H9 (cell line): ENCODE data around the gene NINL. TPM values are rescaled to one million over a fixed set of nuclear protein-coding genes. Genes with fewer than 3 reads are reported as not detected.

Experiments used
- DNase-seq: peaks from one replicate; pipeline ENCODE4 v3.0.0-alpha.2; 2017
- H2AFZ ChIP-seq: one replicate; pipeline ENCODE4 v1.6.1; 2013; ENCODE audit warnings: mild to moderate bottlenecking, low read length, control low read depth, moderate library complexity
- H2AK5ac ChIP-seq: 2 replicates; pipeline ENCODE4 v1.6.1; 2013; ENCODE audit warnings: low read length, control low read depth, mixed read lengths; ENCODE audit not compliant: insufficient read length
- H2BK120ac ChIP-seq: one replicate; pipeline ENCODE4 v1.6.1; 2013; ENCODE audit warnings: low read depth, mild to moderate bottlenecking, low read length, control low read depth, inconsistent platforms; ENCODE audit not compliant: poor library complexity, severe bottlenecking
- H2BK12ac ChIP-seq: 2 replicates; pipeline ENCODE4 v1.6.1; 2013; ENCODE audit warnings: low read length, control low read depth, mixed read lengths, low read depth; ENCODE audit not compliant: insufficient read length
- H2BK15ac ChIP-seq: 2 replicates; pipeline ENCODE4 v1.6.1; 2013; ENCODE audit warnings: low read depth, low read length, control low read depth
- H2BK20ac ChIP-seq: one replicate; pipeline ENCODE4 v1.6.1; 2013; ENCODE audit warnings: low read depth, mild to moderate bottlenecking, low read length, control low read depth, inconsistent platforms; ENCODE audit not compliant: poor library complexity, severe bottlenecking
- H2BK5ac ChIP-seq: 2 replicates; pipeline ENCODE4 v1.6.1; 2013; ENCODE audit warnings: low read length, control low read depth, mixed read lengths; ENCODE audit not compliant: insufficient read length
- H3K14ac ChIP-seq: 2 replicates; pipeline ENCODE4 v1.6.1; 2013; ENCODE audit warnings: low read length, control low read depth; ENCODE audit not compliant: insufficient read depth
- H3K18ac ChIP-seq: 2 replicates; pipeline ENCODE4 v1.6.1; 2013; ENCODE audit warnings: low read depth, mild to moderate bottlenecking, mixed read lengths, low read length, control low read depth; ENCODE audit not compliant: insufficient read length
- H3K23ac ChIP-seq: 2 replicates; pipeline ENCODE4 v1.6.1; 2013; ENCODE audit warnings: low read length, control low read depth, mixed read lengths, low read depth; ENCODE audit not compliant: insufficient read length
- H3K23me2 ChIP-seq: 2 replicates; pipeline ENCODE4 v1.6.1; 2013; ENCODE audit warnings: low read depth, mild to moderate bottlenecking, mixed read lengths, low read length, control low read depth; ENCODE audit not compliant: insufficient read length, poor library complexity, severe bottlenecking
- H3K27ac ChIP-seq: 2 replicates; pipeline ENCODE4 v1.5.1; 2013; ENCODE audit warnings: low read length, control low read depth, mixed read lengths, low read depth; ENCODE audit not compliant: insufficient read length
- H3K27me3 ChIP-seq: 2 replicates; pipeline ENCODE4 v1.6.1; 2013; ENCODE audit warnings: low read length, control low read depth, inconsistent platforms; ENCODE audit not compliant: insufficient read depth
- H3K4ac ChIP-seq: 2 replicates; pipeline ENCODE4 v1.6.1; 2013; ENCODE audit warnings: low read depth, mild to moderate bottlenecking, control low read depth, inconsistent platforms, low read length, moderate library complexity
- H3K4me1 ChIP-seq: 2 replicates; pipeline ENCODE4 v1.6.1; 2013; ENCODE audit warnings: low read length, control low read depth, inconsistent platforms; ENCODE audit not compliant: insufficient read depth
- H3K4me2 ChIP-seq: 2 replicates; pipeline ENCODE4 v1.6.1; 2013; ENCODE audit warnings: low read length, control low read depth, mixed read lengths; ENCODE audit not compliant: insufficient read length, insufficient read depth
- H3K56ac ChIP-seq: 2 replicates; pipeline ENCODE4 v1.6.1; 2013; ENCODE audit warnings: low read depth, mild to moderate bottlenecking, mixed read lengths, low read length, control low read depth; ENCODE audit not compliant: insufficient read length
- H3K79me1 ChIP-seq: 2 replicates; pipeline ENCODE4 v1.6.1; 2013; ENCODE audit warnings: low read depth, mild to moderate bottlenecking, moderate library complexity, low read length, control low read depth, inconsistent platforms; ENCODE audit not compliant: insufficient read depth, poor library complexity, severe bottlenecking
- H3K79me2 ChIP-seq: 2 replicates; pipeline ENCODE4 v1.6.1; 2013; ENCODE audit warnings: low read length, control low read depth, inconsistent platforms; ENCODE audit not compliant: insufficient read depth
- H3K9ac ChIP-seq: 2 replicates; pipeline ENCODE4 v1.6.1; 2013; ENCODE audit warnings: low read length, control low read depth, mixed read lengths; ENCODE audit not compliant: insufficient read length; ENCODE audit errors: extremely low read depth
- H3K9me3 ChIP-seq: one replicate; pipeline ENCODE4 v1.6.1; 2013; ENCODE audit warnings: low read depth, low read length, inconsistent platforms; ENCODE audit not compliant: control insufficient read depth
- H3T11ph ChIP-seq: one replicate; pipeline ENCODE4 v1.6.1; 2013; ENCODE audit warnings: mild to moderate bottlenecking, low read length, control low read depth, inconsistent platforms
- H4K20me1 ChIP-seq: one replicate; pipeline ENCODE4 v1.6.1; 2013; ENCODE audit not compliant: control insufficient read depth, insufficient read length, insufficient read depth
- H4K5ac ChIP-seq: 2 replicates; pipeline ENCODE4 v1.6.1; 2013; ENCODE audit warnings: low read depth, mild to moderate bottlenecking, mixed read lengths, low read length, control low read depth; ENCODE audit not compliant: insufficient read length
- H4K8ac ChIP-seq: replicated peaks from 2 replicates; pipeline ENCODE4 v1.6.1; 2013; ENCODE audit warnings: low read length, control low read depth, mixed read lengths, low read depth; ENCODE audit not compliant: insufficient read length
- H4K91ac ChIP-seq: 2 replicates; pipeline ENCODE4 v1.6.1; 2013; ENCODE audit warnings: low read depth, mild to moderate bottlenecking, moderate library complexity, mixed read lengths, low read length, control low read depth; ENCODE audit not compliant: insufficient read length
- H3K27ac Mint-ChIP-seq, 3 experiments: 2 replicates in 2 of 3; 3 replicates in 1 of 3; pipeline ENCODE4 v1.8.0; 2020 to 2021; ENCODE audit warnings: mixed read lengths in 3 of 3, mild to moderate bottlenecking in 1 of 3, moderate library complexity in 1 of 3
- H3K27me3 Mint-ChIP-seq: 2 replicates; pipeline ENCODE4 v1.8.0; 2021; ENCODE audit warnings: low read depth, mild to moderate bottlenecking, moderate library complexity, mixed read lengths
- H3K36me3 Mint-ChIP-seq, 3 experiments: 2 replicates in 2 of 3; 3 replicates in 1 of 3; pipeline ENCODE4 v1.8.0; 2020 to 2021; ENCODE audit warnings: low read depth in 3 of 3, mixed read lengths in 3 of 3; ENCODE audit not compliant: insufficient read depth in 1 of 3
- H3K4me1 Mint-ChIP-seq, 2 experiments: 2 replicates each; pipeline ENCODE4 v1.8.0; 2020; ENCODE audit warnings: mixed read lengths in 2 of 2
- H3K4me3 Mint-ChIP-seq, 2 experiments: 2 replicates in 1 of 2; 3 replicates in 1 of 2; pipeline ENCODE4 v1.8.0; 2020 to 2021; ENCODE audit warnings: mild to moderate bottlenecking in 2 of 2, mixed read lengths in 2 of 2, moderate library complexity in 1 of 2
- H3K9me3 Mint-ChIP-seq, 2 experiments: 2 replicates in 1 of 2; 3 replicates in 1 of 2; pipeline ENCODE4 v1.8.0; 2020; ENCODE audit warnings: mild to moderate bottlenecking in 2 of 2, mixed read lengths in 2 of 2, moderate library complexity in 1 of 2
- CTCF ChIP-seq: fragments of 200-600 bp; sonication (generic); conservative IDR thresholded peaks from 3 replicates; pipeline ENCODE4 v1.8.0; 2021; ENCODE audit warnings: antibody characterized with exemption, mild to moderate bottlenecking
- WGBS: extraction: QIAGEN DNeasy Blood & Tissue Kit; methylation state at CpG from one replicate; pipeline ENCODE4 v1.1.7; 2013; ENCODE audit warnings: missing lambda C conversion rate, low lambda C conversion rate, mixed read lengths; ENCODE audit not compliant: insufficient read length; ENCODE audit errors: extremely low coverage; 5-methylcytosine and 5-hydroxymethylcytosine counted together
- total RNA-seq: library from RNA; stranded (reverse); gene quantifications from 2 replicates; pipeline ENCODE4 v1.2.1, GENCODE V29; 2021

The NINL gene
- total RNA-seq, 1 experiment from 2014 or later = 34.3 TPM

GRCh38 chr20:25626779-25627178 is 41.4 kb upstream of the NINL start:
- Histone ChIP-seq H4K5ac (no peak overlapping the region), H4K20me1 (no peaks in the 10 kb centered on the region), H2BK20ac (no peak overlapping the region), H3K23me2 (peaks cover 17% of the 10 kb centered on the region), H4K91ac (no peak overlapping the region), H2BK5ac (no peak overlapping the region), H3T11ph (no peak overlapping the region), H3K23ac (no peak overlapping the region), H3K9ac (no peak overlapping the region), H3K79me1 (no peaks in the 10 kb centered on the region), H2AFZ (no peak overlapping the region), H3K4ac (no peak overlapping the region), H3K79me2 (peaks cover 2% of the 10 kb centered on the region; the same call in 1 of the 2 replicates), H3K9me3 (peaks cover 6% of the 10 kb centered on the region), H3K27me3 (no peaks in the 10 kb centered on the region; the same call in 1 of the 2 replicates), H2BK15ac (no peak overlapping the region), H3K14ac (no peak overlapping the region), H2BK12ac (no peak overlapping the region), H3K27ac (no peak overlapping the region), H2BK120ac (no peak overlapping the region), H4K8ac (no peak overlapping the region), H2AK5ac (no peak overlapping the region), H3K56ac (no peak overlapping the region), H3K4me2 (no peak overlapping the region), H3K4me1 (no peaks in the 10 kb centered on the region), H3K18ac (no peak overlapping the region)
- no peak overlapping the region for H3K4me3 Mint-ChIP-seq
- H3K36me3 Mint-ChIP-seq = peaks cover 0 to 19% (median 11%) of the 10 kb centered on the region in 3 experiments; a peak in 5 of 7 replicates
- H3K9me3 Mint-ChIP-seq = peaks cover 14 to 27% of the 10 kb centered on the region in 2 experiments; a peak in 4 of 5 replicates
- no CpG with 5 or more reads among the region's 9 CpGs for WGBS
- TF ChIP-seq CTCF = no peak
- DNase-seq = no peak
- peaks cover 15% of the 10 kb centered on the region for H3K27me3 Mint-ChIP-seq
- peaks cover 28 to 30% of the 10 kb centered on the region in 2 experiments for H3K4me1 Mint-ChIP-seq
- peak overlapping the region in 1 of 3 experiments; percentile 44; a peak in 1 of 7 replicates for H3K27ac Mint-ChIP-seq
